ENCODE results near the gene TFDP1.

TFDP1 gene

DNA sequence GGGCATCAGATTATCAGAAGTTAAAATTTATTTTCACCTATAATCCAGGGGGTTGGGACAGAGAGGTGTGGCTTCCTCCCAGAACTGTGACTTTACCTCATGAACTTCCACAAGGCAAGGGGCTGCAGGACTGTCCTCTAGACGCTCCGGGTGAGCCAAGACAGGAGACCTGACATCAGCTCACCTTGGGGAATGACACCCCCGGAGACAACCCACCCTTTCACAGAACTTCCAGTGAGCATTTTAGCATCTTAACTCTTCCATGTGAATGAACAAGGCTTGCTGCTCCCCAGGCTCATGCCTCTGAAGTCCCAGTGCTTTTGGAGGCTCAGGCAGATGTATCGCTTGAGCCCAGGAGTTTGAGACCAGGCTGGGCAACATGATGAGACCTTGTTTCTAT, 29.4 kb upstream of the TFDP1 start:
- no peak for DNase-seq (ENCODE audit: low read depth)
- no peak overlapping the region for H3K4me3 ChIP-seq (ENCODE audit: low read length)
- TF ChIP-seq, protein P1, sequence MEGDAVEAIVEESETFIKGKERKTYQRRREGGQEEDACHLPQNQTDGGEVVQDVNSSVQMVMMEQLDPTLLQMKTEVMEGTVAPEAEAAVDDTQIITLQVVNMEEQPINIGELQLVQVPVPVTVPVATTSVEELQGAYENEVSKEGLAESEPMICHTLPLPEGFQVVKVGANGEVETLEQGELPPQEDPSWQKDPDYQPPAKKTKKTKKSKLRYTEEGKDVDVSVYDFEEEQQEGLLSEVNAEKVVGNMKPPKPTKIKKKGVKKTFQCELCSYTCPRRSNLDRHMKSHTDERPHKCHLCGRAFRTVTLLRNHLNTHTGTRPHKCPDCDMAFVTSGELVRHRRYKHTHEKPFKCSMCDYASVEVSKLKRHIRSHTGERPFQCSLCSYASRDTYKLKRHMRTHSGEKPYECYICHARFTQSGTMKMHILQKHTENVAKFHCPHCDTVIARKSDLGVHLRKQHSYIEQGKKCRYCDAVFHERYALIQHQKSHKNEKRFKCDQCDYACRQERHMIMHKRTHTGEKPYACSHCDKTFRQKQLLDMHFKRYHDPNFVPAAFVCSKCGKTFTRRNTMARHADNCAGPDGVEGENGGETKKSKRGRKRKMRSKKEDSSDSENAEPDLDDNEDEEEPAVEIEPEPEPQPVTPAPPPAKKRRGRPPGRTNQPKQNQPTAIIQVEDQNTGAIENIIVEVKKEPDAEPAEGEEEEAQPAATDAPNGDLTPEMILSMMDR (conservative IDR thresholded peaks at IDR 0.05; ENCODE audit: low read length): no peak

DNA sequence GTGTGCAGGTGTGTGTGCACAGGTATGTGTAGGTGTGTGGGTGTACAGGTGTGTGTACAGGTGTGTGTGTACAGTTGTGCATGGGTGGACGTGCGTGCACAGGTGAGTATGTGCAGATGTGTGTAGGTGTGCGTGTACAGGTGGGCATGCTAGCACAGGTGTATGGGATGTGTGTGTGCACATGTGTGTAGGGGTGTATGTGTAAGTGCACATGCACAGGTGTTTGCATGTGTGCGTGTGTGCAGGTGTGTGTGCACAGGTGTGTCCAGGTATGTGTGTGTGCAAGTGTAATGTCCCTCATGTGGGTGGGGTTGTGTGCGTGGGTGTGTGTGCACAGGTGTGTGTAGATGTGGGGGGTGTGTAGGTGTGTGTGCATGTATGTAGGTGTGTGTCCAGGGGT, 27.5 kb upstream of the TFDP1 start:
- no peak overlapping the region for H3K4me3 ChIP-seq (ENCODE audit: low read length)
- TF ChIP-seq, protein P1 (conservative IDR thresholded peaks at IDR 0.05; ENCODE audit: low read length): no peak
- no peak for DNase-seq (ENCODE audit: low read depth)

DNA sequence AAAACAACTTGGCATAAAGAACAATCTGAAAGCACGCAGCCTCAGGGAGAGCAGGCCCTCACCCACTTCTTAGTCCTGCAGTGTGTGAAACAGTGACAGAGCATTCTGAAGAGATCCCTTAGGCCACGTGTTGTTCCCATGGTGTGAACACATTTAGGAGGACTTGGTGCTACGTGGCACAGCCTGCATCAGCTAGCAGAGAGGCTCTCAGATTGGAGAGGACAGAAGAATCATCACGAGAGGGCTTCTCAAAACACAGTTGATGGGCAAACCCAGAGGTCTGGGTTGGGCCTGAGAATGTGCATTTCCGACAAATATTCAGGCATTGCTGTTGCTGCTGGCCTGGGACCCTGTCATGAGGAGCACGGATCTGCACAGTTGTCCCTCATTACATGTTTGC, 26.1 kb upstream of the TFDP1 start:
- peak; percentile 13 for DNase-seq (ENCODE audit: low read depth)
- TF ChIP-seq, protein P1 (conservative IDR thresholded peaks at IDR 0.05; ENCODE audit: low read length): no peak

DNA sequence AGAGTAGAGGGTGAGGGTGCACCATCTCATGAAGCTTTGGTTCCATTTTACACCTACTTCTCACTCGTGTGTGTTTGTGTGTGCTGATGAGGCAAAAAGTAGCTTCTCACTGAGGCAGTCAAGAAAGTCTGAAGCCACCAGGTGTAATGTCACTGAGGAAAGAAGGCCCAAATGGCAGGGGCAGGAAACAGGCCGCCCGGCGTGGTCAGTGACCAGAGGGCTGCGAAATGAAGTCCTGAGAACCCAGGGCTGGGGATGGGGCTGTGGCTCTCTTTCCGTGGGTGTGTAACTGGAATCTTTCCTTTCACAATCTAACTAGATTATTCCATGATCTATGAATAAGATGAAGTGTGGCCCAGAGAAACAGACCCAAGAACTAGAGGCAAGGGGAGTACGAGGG, 25.5 kb upstream of the TFDP1 start:
- no peak overlapping the region for H3K4me3 ChIP-seq (ENCODE audit: low read length)
- DNase-seq (ENCODE audit: low read depth): no peak
- TF ChIP-seq, protein P1 (conservative IDR thresholded peaks at IDR 0.05; ENCODE audit: low read length): no peak

More for the DNA sequence above, 26.1 kb upstream of the TFDP1 start:
- no peak overlapping the region for H3K4me3 ChIP-seq (ENCODE audit: low read length)

DNA sequence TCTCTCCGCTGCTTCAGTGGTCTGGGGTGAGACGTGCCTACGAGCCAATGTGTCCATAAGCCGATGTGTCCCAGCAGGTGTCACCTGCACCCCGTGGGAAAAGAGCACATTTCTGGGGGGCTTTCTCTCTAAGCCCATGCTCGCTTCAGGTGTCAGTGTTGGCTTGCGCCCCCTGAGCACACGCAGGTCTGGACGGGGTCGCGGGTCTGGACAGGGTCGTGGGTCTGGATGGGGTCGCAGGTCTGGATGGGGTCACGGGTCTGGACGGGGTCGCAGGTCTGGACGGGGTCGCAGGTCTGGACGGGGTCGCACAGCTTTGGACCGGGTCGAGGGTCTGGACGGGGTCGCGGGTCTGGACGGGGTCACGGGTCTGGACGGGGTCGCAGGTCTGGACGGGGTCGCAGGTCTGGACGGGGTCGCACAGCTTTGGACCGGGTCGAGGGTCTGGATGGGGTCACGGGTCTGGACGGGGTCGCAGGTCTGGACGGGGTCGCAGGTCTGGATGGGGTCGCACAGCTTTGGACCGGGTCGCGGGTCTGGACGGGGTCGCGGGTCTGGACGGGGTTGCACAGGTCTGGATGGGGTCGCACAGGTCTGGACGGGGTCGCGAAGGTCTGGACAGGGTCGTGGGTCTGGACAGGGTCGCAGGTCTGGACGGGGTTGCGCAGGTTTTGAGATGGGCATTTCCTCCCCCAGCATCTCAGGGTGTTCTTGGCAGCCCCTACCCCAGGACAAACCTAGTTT, 24.5 kb upstream of the TFDP1 start:
- TF ChIP-seq, protein P1 (conservative IDR thresholded peaks at IDR 0.05; ENCODE audit: low read length): no peak

DNA sequence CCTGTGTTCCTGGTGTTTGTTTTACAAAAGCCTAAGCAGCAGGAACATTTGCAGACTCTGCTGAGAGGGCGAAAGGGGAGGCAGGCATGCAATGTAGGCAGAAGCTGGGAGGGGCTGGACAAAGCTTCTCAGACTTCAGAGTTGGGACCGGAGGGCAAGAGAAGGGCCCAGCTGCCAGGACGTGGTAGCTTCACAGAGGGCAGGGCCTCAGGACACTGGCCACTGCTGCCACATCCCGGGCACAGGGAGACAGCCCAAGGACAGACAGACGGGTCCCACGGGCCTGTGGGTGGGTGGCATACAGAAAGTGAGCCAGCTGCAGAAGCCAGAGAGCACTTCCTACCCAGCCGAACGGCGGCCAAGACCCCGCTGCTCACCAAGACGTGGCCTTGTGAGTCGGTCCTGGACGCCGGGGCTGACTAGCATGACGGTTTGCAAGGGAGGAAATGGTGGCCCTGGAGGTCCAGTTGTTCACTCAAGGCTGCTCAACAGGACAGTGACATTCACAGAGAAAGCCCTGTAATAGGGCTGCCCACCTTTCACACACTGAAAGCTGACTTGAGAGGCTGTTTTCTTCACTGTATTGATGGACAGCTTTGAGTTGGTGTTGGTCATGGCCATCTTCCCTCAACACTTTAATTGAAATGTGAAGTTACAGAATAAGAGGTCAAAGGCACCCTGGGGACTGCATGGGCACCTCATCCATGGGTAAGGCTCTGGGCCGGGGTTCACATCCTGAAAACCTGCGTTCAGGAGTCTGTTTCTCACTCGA, 23.7 kb upstream of the TFDP1 start:
- TF ChIP-seq, protein P1 (conservative IDR thresholded peaks at IDR 0.05; ENCODE audit: low read length): no peak
- DNase-seq (ENCODE audit: low read depth): no peak
- no peak overlapping the region for H3K4me3 ChIP-seq (ENCODE audit: low read length)

More for the DNA sequence above, 24.5 kb upstream of the TFDP1 start:
- H3K4me3 ChIP-seq (ENCODE audit: low read length): no peak overlapping the region
- DNase-seq (ENCODE audit: low read depth): no peak

All from AG10803 (cell line).